T1000 (cell line): ENCODE data around the gene RNF224.
"Not testable (repeated sequence)": the region's sequence is repeated elsewhere in the genome, so short reads cannot be mapped to it uniquely, and the experiment has no call there.

Experiments used
- DNase-seq: peaks from one replicate; lab custom pipeline; 2025; ENCODE audit warnings: mixed read lengths; lab: John Stamatoyannopoulos, UW

The RNF224 gene

DNA sequence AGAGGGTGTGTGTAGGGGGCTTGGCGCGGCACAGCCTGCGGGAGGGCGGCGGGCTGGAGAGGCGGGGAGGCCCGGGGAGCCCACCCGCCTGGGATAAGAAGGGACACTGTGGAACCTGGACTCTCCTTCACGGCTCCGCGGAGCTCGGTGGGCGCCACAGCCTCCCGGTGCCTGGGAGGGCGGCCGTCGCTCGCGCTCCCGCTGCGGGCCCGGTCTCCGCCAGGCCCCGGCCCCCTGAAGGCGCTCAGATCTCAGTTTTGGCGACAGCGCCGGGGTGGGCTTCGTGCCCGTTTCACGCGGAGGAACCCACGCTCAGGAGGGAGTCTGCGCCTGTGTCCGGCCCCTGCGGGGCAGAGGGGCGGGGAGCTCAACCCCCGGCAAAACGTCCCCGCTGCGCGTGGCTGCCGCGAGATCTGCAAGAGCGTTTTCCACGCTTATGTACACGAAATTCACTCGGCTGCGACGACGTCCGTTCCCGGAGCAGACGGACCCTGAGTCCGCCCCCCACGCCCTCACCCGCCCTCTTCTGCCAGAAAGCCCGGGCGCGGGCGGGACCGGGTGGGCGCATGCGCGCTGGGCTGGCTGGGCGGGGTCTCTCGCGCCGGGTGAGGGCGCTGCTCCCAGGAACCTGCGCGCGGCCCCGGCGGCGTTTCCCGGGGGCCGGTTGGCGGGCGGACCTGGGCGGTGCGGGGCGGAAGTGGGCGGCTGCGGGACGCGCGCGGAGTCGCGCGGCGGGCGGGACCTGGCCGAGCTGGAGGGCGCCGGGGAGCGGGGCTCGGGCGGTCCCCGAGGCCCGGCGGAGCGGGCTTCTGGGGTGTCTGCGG is 27.5 kb downstream of the RNF224 start, which contains the start of gene NELFB:
Gene NELFB, plus strand, starts transcription at position 704 of the 824 bp plus-strand sequence.
- peak; percentile 88 for DNase-seq

DNA sequence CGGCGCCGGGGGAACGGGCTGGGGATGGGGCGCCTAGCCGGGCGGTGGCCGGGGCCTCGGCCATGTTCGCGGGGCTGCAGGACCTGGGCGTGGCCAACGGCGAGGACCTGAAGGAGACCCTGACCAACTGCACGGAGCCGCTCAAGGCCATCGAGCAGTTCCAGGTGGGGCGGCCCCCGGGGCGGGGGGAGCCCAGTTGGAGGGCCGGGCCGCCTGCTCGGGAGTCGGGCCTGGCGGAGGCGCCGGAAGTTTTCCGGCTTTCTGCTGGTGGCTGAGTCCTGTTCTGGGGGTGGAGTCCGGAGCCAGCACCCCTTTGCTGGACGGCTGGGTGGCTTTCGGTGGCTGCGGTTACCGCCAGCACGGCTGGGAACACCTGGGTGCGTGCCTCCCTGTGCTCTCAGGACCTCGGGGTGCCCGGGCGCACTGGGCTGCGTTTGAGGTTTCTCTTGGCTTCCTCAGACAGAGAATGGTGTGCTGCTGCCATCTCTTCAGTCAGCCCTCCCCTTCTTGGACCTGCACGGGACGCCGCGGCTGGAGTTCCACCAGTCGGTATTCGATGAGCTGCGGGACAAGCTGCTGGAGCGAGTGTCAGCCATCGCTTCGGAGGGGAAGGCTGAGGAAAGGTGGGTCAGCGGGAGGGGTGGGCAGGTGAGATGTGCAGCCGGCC is 28.3 kb downstream of the RNF224 start:
- no peak for DNase-seq

DNA sequence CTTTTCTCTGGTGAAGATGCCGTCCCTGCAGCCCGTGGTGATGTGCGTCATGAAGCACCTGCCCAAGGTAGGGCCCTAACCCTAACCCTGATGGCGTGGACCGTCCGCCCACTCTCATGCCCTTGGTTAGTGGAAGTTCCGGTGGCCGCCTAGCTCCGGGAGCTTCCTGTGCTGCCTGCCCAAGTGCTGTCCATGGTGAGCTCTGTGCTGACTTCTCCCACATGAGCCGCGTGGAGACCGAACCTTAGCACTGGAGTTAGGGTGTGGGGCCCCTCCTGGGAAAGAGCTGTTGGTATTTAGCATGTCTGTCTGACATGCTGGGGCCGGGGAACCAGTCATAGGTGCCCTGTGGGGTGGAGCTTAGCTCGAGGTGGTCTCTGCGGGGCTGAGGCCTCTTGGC is 29.1 kb downstream of the RNF224 start:
- DNase-seq = no peak

DNA sequence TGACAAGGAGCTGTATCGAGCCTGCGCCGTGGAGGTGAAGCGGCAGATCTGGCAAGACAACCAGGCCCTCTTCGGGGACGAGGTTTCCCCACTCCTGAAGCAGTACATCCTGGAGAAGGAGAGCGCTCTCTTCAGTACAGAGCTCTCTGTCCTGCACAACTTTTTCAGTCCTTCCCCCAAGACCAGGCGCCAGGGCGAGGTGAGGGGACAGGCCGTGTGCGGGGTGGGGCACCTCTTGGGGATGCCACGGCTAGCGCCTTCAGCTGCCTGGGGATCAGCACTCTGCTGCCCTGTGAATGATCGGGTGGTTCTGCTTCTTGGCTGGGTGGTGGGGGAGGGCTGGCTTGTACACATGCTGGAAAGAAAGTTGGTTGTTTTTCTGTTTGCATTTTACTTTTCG is 29.6 kb downstream of the RNF224 start:
- DNase-seq = no peak

- DNase-seq = not testable (repeated sequence)
Measured at GRCh38 chr9:137262173-137262908, 35.0 kb downstream of the RNF224 start.

DNA sequence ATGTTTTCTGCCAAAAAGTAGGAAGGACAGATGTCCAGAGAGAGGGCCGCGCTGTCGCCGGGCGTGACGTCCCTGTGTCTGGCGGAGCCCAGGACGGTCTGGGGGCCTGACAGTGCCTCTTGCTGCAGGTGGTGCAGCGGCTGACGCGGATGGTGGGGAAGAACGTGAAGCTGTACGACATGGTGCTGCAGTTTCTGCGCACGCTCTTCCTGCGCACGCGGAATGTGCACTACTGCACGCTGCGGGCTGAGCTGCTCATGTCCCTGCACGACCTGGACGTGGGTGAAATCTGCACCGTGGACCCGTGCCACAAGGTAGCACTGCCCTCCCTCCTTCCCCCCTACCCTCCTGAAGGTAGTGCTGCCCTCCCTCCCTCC is 35.6 kb downstream of the RNF224 start:
- no peak for DNase-seq

- no peak for DNase-seq
Measured at GRCh38 chr9:137263506-137263905, 36.2 kb downstream of the RNF224 start.

GRCh38 chr9:137264067-137264466 is 36.8 kb downstream of the RNF224 start:
- no peak for DNase-seq

GRCh38 chr9:137265496-137266161 is 38.3 kb downstream of the RNF224 start:
- DNase-seq = no peak

GRCh38 chr9:137266162-137266527 is 38.8 kb downstream of the RNF224 start:
- no peak for DNase-seq

- DNase-seq = no peak
Measured at GRCh38 chr9:137266585-137267453, 39.5 kb downstream of the RNF224 start.

GRCh38 chr9:137267933-137268355 is 40.6 kb downstream of the RNF224 start:
- DNase-seq = no peak

- no peak for DNase-seq
Measured at GRCh38 chr9:137268538-137269201, 41.4 kb downstream of the RNF224 start.

- no peak for DNase-seq
Measured at GRCh38 chr9:137269231-137269772, 42.0 kb downstream of the RNF224 start.

GRCh38 chr9:137270929-137271695 is 43.8 kb downstream of the RNF224 start:
- DNase-seq = no peak

DNA sequence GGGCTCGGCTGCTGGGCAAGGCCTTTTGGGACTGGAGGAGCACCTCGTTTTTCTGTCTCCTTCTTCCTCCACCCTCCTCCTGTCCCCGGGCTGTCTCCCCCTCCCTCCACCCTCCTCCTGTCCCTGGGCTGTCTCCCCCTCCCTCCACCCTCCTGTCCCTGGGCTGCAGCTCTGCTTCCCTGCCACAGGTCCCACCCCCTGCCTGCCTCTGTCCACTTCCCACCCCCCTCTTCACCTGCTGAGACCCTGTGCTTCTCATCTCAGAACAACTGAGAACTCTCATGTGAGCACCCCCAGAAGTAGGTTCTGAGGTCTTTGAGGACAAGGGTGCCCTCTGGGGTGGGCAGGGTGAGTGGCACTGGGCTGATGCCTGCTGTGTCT is 44.4 kb downstream of the RNF224 start:
- no peak for DNase-seq

- DNase-seq = no peak
Measured at GRCh38 chr9:137272241-137273094, 45.2 kb downstream of the RNF224 start.

DNA sequence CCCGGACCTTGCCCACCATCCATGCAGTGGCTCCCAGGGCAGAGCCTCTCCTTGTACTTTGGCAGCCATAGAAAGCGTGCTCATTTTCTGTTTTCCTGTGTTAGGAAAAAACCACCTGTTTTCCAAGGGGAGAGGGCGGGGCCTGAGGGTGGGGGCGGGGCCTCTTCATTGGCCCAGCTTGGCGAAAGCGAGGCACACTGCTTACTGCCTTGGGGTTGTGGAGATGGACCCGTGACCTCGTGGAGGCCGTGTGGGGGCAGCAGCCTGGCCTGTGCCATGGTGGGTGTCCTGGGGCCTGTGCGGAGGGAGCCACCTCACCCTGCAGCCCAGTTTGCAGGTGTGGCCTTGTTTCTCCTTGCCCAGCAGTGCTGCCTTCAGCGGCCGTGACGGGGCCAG is 45.8 kb downstream of the RNF224 start:
- DNase-seq = no peak
